CD4-positive, alpha-beta T cell treated with Interleukin-10 for 1 hour (primary cell): Measurements from ENCODE around the gene HRAS.

ENCODE experiments used
- DNase-seq: peaks from one replicate; pipeline ENCODE4 v3.0.0-alpha.2; 2020

The HRAS gene

GRCh38 chr11:535519-536454 is at the start of gene HRAS:
TSS of gene HRAS (minus strand) at chr11:535576.
- peak; percentile 96 for DNase-seq

- DNase-seq = no peak
These were observed 48.9 kb upstream of the HRAS start for GRCh38 chr11:584287-584686.

GRCh38 chr11:581752-582151 is 46.4 kb upstream of the HRAS start:
- no peak for DNase-seq

DNA sequence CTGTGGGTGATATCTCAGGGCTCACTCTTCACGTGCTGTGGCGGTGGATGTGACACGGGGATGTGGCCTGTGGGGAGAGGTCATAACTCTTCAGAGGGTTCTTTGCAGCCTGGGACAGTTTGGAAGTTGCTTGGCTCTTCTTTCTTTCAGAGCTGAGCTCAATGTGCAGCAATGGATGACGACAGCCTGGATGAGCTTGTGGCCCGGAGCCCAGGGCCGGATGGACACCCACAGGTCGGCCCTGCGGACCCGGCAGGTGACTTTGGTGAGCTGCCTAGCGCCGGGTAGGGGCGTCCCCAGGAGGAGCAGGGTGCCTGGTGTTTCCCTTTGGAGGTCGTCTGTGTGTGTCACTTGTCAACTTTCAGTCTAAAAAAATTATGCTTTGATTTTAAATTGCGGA is 46.0 kb upstream of the HRAS start:
- no peak for DNase-seq

- DNase-seq = no peak
These were observed 44.6 kb upstream of the HRAS start for GRCh38 chr11:579830-580601.

- no peak for DNase-seq
These were observed 43.1 kb upstream of the HRAS start for GRCh38 chr11:578276-579035.

- no peak for DNase-seq
These were observed 42.2 kb upstream of the HRAS start for GRCh38 chr11:577611-577894.

DNA sequence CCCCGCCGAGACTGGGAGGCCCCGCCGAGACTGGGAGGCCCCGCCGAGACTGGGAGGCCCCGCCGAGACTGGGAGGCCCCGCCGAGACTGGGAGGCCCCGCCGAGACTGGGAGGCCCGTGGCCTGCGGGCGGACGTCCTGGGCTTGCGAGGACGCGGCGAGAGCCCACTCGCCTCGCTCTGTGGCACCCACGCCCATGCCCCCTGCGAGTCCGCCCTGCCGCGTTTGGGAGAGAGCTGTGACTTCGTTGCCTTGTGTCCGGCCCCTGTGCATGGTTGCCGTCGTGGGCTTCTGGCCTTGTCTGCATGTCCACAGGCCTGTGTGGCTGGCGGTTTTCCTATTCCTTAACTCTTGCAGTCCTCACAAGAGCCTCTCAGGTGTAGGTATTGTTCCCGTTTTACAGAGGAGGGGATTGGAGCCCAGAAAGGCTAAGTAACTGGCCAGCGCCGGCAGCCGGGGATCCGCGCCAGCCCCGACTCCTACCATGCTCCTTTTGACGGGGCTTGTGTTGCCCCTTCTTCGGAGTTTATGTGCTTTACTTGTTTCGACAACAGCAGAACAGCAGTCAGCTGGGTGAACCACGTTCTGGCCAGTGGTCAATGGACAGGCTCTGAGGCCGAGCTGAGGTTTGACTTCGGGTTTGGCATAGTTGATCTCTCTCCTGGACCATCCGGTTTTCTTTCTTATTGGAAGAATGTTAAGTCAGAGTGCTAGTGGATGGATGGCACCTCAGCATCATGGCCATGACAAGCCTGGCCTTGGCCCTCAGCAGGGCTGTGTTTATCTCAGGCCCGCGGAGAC is 41.6 kb upstream of the HRAS start:
- DNase-seq = no peak

GRCh38 chr11:575996-576768 is 40.8 kb upstream of the HRAS start, which contains the start of gene PHRF1:
TSS of gene PHRF1 (plus strand) at chr11:576470. CDS start at chr11:581513, 5,043 bp downstream.
- DNase-seq = peak; percentile 96

DNA sequence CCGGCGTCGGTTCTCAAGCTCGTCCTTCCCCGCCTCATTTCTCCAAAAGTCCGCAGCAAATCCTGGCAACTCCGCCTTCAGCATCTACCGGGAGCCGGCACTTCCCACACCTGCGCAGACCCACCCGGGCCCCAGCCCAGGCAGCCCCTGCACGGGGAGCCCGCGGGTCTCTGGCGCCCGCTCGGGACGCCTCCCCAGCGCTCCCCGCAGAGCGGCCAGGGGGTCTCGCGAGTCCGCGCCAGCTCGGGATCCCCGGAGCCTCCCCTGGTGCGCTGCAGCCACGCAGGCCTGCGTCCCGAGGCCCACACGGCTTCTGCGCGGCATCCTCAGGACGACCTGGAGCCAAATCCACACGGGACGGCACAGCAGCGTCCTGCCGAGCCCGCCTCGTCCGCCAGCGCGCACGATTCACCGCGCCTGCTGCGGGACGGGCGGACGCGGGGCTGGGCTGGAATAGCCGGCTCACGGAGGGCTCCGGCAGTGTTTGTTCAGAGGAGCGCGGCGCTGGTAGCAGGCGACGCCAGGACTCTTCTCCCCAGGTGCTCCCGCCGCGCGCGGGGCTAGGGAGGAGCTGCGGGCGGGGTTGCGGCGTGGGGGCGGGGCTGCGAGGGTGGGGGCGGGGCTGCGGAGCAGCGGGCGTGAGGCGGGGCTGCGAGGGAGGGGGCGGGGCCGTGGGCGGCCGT is 40.1 kb upstream of the HRAS start:
- DNase-seq = no peak

- no peak for DNase-seq
These were observed 39.4 kb upstream of the HRAS start for GRCh38 chr11:574632-575312.

DNA sequence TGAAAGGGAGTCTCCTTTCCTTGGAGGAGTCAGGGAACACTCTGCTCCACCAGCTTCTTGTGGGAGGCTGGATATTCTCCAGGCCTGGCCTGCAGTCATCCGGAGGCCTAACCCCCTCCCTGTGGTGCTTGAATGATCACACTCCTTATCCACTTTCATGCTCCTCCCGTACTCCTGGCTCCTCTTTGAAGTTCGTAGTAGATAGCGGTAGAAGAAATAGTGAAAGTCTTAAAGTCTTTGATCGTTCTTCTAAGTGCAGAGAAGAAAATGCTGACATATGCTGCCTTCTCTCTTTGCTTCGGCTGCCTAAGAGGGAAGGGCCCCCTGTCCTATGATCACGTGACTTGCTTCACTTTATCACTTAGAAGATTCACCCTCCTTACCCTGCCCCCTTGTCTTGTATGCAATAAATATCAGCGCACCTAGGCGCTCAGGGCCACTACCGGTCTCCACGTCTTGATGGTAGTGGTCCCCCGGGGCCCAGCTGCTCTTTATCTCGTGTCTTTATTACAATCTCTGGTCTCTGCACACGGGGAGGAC is 38.7 kb upstream of the HRAS start:
- peak; percentile 42 for DNase-seq

DNA sequence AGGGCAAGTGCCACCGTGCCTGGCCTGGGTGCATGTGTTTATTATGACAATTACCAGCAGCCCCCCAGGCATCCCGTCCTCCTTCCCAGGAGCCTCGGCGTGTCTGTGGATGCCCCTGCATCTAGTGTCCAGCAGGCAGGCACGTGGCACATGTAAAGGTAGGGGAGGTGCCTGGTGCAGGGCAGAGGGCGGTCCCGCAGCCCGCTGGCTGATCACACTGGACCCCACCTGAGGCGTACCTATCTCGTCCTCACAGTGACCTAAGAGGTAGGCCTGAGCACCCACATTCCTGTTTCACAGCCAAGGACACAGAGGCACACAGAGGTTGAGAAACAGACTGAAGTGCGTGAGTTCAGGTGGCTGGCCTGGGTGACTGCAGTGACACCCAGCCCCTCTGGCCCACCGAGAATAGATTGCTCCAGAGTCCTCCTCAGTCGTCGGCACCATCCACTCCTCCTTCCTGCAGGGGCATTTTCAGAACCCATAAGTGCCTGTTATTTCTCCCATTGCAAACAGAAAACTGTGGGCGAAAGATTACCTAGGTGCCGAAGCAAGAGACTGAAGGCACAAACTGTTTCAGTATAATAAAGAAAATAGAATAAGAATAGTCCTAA is 37.9 kb upstream of the HRAS start:
- DNase-seq = no peak

- DNase-seq = no peak
These were observed 36.4 kb upstream of the HRAS start for GRCh38 chr11:571802-572185.

GRCh38 chr11:569158-569885 is 33.9 kb upstream of the HRAS start:
- no peak for DNase-seq

GRCh38 chr11:568306-569157 is 33.2 kb upstream of the HRAS start:
- DNase-seq = peak; percentile 96

- no peak for DNase-seq
These were observed 32.4 kb upstream of the HRAS start for GRCh38 chr11:567629-568292.
